Panc1 (cell line): Measurements from ENCODE around the gene ZKSCAN2. TPM values are rescaled to one million over a fixed set of nuclear protein-coding genes. Genes with fewer than 3 reads are reported as not detected.

ENCODE experiments used
- ATAC-seq: fragments of 200-7000 bp; cut with Tn5 transposase; 2 replicates; pipeline ENCODE4 v1.9.1; 2020; ENCODE audit warnings: mild to moderate bottlenecking, moderate library complexity
- BruUV-seq: library from RNA; stranded (reverse); fragments of 400-500 nt; replicated peaks from 2 replicates; lab custom pipeline; 2021; lab: Mats Ljungman, UMichigan
- CTCF ChIA-PET: fragments of 300-600 bp; sonication (Branson Sonifier 250); formaldehyde crosslinking; loops from one replicate; lab custom pipeline; 2022; ENCODE audit warnings: antibody characterized with exemption; lab: Charles Lee
- POLR2A ChIA-PET: fragments of 300-600 bp; sonication (Branson Sonifier 250); formaldehyde crosslinking; loops from one replicate; lab custom pipeline; 2022; ENCODE audit warnings: antibody characterized with exemption; lab: Charles Lee
- DNase-seq: peaks from one replicate; pipeline ENCODE4 v3.0.0-alpha.2; 2010; ENCODE audit warnings: low read depth, low spot score
- H3K27ac ChIP-seq: 2 replicates; pipeline ENCODE4 v1.5.1; 2011; ENCODE audit warnings: mild to moderate bottlenecking, low read length, inconsistent platforms
- H3K27me3 ChIP-seq: fragments of 200-500 bp; sonication (Bioruptor generic); 2 replicates; pipeline ENCODE4 v1.6.0; 2014; ENCODE audit warnings: low read length, inconsistent platforms; ENCODE audit not compliant: control insufficient read depth, insufficient read depth
- H3K36me3 ChIP-seq: fragments of 200-500 bp; sonication (Bioruptor generic); 2 replicates; pipeline ENCODE4 v1.5.1; 2014; ENCODE audit warnings: inconsistent platforms, mild to moderate bottlenecking, low read length, moderate library complexity; ENCODE audit not compliant: control insufficient read depth, insufficient read depth
- H3K4me1 ChIP-seq: 2 replicates; pipeline ENCODE4 v1.5.1; 2011; ENCODE audit warnings: inconsistent platforms, mild to moderate bottlenecking, low read length, moderate library complexity; ENCODE audit not compliant: control insufficient read depth, insufficient read depth
- H3K4me3 ChIP-seq, 2 experiments: 2 replicates each; pipeline ENCODE4 v1.5.1; 2011 to 2012; ENCODE audit warnings: low read depth in 2 of 2, low read length in 2 of 2, mild to moderate bottlenecking in 2 of 2, inconsistent platforms in 1 of 2, moderate library complexity in 1 of 2
- H3K9me3 ChIP-seq: fragments of 200-500 bp; sonication (Bioruptor generic); 2 replicates; pipeline ENCODE4 v1.5.1; 2014; ENCODE audit warnings: low read depth, mild to moderate bottlenecking, inconsistent platforms, low read length, moderate library complexity; ENCODE audit not compliant: control insufficient read depth, insufficient read depth
- POLR2AphosphoS5 ChIP-seq: IDR thresholded peaks from 2 replicates; pipeline ENCODE4 v1.6.1; 2012; ENCODE audit warnings: mild to moderate bottlenecking, low read depth, low read length, moderate library complexity
- REST ChIP-seq, 2 experiments: IDR thresholded peaks; 2 replicates each; pipeline ENCODE4 v1.6.1; 2011 to 2012; ENCODE audit warnings: low read depth in 2 of 2, control low read depth in 1 of 2, low read length in 1 of 2, mild to moderate bottlenecking in 1 of 2, moderate library complexity in 1 of 2; ENCODE audit not compliant: insufficient read depth in 1 of 2
- SIN3A ChIP-seq: IDR thresholded peaks from 2 replicates; pipeline ENCODE4 v1.6.1; 2012; ENCODE audit warnings: low read depth, mild to moderate bottlenecking, low read length, moderate library complexity, borderline replicate concordance; ENCODE audit not compliant: insufficient read depth
- TCF7L2 ChIP-seq: IDR thresholded peaks from 2 replicates; pipeline ENCODE4 v1.6.1; 2011; ENCODE audit warnings: mild to moderate bottlenecking, low read depth, low read length, inconsistent platforms
- in situ Hi-C: cut with HindIII; loops from 2 replicates; pipeline ENCODE4 v1.10.0; 2016; ENCODE audit warnings: low sequenced_read_pairs, low pct_unique_long_range_greater_than_20kb
- intact Hi-C: fragments of 100-400 bp; cut with micrococcal nuclease; formaldehyde crosslinking; loops from one replicate; pipeline ENCODE4 v1.10.0; 2022; ENCODE audit not compliant: unreplicated experiment
- total RNA-seq: library from RNA; stranded (reverse); gene quantifications from one replicate; pipeline ENCODE4 v1.2.1, GENCODE V29; 2021; ENCODE audit not compliant: unreplicated experiment
- TF ChIP-seq, protein P1 (sequence below): fragments of 450-650 bp; IDR thresholded peaks from 2 replicates; pipeline ENCODE4 v1.5.1; 2017; ENCODE audit warnings: mild to moderate bottlenecking

ZKSCAN2 gene
- total RNA-seq, 1 experiment from 2014 or later: 11.4 TPM

DNA sequence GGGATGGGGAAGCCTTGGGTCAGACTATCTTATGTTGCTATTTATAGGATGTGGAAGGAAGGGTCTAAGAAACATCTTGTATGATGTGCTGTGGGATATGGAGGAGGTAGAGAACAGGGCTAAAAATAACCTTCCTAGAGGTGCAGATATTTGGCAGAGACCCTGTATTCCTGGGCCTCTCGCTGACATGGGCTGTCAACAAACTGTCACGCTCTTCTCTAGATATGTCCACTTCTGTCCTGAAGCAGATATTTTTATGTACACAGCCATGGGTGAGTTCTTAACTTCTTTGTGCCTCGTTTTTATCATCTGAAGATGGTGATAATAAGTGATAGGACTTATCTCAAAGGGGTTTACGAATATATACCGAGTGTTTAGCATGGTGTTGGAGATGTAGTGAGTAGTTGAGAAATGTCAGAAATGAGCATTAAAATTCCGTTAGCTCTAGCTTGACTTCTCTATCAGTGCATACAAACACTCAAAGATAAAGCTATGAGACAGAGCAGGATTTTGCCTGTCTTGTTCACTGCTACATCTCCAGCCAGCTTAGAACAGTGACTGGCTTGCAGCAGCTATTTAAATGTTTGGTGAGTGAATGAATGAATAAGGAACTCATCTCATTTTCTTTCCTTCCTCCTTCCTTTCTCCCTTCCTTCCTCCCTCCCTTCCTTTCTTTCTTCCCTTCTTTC lies 43.8 kb downstream of the ZKSCAN2 start:
- Histone ChIP-seq H3K27me3 (no peaks in the 10 kb centered on the region), H3K27ac (no peak overlapping the region), H3K9me3 (no peaks in the 10 kb centered on the region), H3K4me3 (no peak overlapping the region), H3K36me3 (no peaks in the 10 kb centered on the region), H3K4me1 (no peaks in the 10 kb centered on the region)
- POLR2A ChIA-PET: interaction anchor here (0.5 to 1.0 kb wide), 2 partner anchors 50 to 673 kb away, joined by 3 read pairs; no protein-coding TSS in a partner anchor
- CTCF ChIA-PET: no interaction called here
- intact Hi-C loops (no loop called here), in situ Hi-C loops (no loop called here)
- DNase-seq: no peak
- ATAC-seq: no peak
- no TSS peak for BruUV-seq
- no peak for TF ChIP-seq SIN3A
- TF ChIP-seq TCF7L2: no peak
- TF ChIP-seq POLR2AphosphoS5: no peak
- TF ChIP-seq, protein P1, sequence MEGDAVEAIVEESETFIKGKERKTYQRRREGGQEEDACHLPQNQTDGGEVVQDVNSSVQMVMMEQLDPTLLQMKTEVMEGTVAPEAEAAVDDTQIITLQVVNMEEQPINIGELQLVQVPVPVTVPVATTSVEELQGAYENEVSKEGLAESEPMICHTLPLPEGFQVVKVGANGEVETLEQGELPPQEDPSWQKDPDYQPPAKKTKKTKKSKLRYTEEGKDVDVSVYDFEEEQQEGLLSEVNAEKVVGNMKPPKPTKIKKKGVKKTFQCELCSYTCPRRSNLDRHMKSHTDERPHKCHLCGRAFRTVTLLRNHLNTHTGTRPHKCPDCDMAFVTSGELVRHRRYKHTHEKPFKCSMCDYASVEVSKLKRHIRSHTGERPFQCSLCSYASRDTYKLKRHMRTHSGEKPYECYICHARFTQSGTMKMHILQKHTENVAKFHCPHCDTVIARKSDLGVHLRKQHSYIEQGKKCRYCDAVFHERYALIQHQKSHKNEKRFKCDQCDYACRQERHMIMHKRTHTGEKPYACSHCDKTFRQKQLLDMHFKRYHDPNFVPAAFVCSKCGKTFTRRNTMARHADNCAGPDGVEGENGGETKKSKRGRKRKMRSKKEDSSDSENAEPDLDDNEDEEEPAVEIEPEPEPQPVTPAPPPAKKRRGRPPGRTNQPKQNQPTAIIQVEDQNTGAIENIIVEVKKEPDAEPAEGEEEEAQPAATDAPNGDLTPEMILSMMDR: no peak
- TF ChIP-seq REST (IDR thresholded peaks at IDR 0.05; ENCODE audit: insufficient read depth in 1 of 2, low read depth in 2 of 2, low read length in 1 of 2): no peak

DNA sequence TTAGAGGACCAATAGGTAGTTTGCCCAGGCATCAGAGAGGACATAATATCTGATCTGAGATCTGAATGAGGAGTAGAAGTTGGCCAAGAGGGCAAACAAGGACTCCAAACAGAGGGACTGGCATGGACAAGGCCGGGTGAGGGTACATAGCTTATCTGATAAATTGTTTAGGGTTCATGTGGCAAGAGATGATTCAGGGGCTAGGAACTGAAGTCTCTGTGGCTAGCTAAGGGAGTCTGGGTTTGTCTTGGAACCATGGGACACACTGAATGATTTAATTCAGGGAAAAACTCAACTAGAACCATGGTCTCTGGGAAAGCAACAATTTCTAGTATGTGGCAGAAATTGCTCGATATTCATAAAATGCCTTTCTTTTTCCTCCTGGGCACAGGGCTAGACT lies 45.0 kb downstream of the ZKSCAN2 start:
- CTCF ChIA-PET: no interaction called here
- POLR2A ChIA-PET: no interaction called here
- Histone ChIP-seq H3K4me3 (no peak overlapping the region), H3K9me3 (no peaks in the 10 kb centered on the region), H3K27me3 (no peaks in the 10 kb centered on the region), H3K27ac (no peak overlapping the region), H3K4me1 (no peaks in the 10 kb centered on the region), H3K36me3 (no peaks in the 10 kb centered on the region)
- in situ Hi-C loops: no loop called here
- intact Hi-C loops: no loop called here
- BruUV-seq: no TSS peak
- ATAC-seq (no peak), DNase-seq (no peak)
- TF ChIP-seq, protein P1: no peak
- TF ChIP-seq REST (IDR thresholded peaks at IDR 0.05; ENCODE audit: insufficient read depth in 1 of 2, low read depth in 2 of 2, low read length in 1 of 2) (no peak), POLR2AphosphoS5 (no peak), SIN3A (no peak), TCF7L2 (no peak)
